ENCODE results near the gene CRIP2.
A peak's percentile ranks its signal among the peaks of the same experiment; 100 is the strongest.

Gene CRIP2

GRCh38 chr14:105474483-105475268, at the start of gene CRIP2:
CRIP2 (plus strand) TSS chr14:105474821; CDS start chr14:105474863, 42 bp downstream.
- peak; percentile 76 for DNase-seq

GRCh38 chr14:105424861-105425260, 49.8 kb upstream of the CRIP2 start:
- no peak for DNase-seq

- DNase-seq: no peak
These were observed 48.8 kb upstream of the CRIP2 start for GRCh38 chr14:105425823-105426247.

GRCh38 chr14:105426416-105427130, 48.0 kb upstream of the CRIP2 start:
- DNase-seq: no peak

- no peak for DNase-seq
These were observed 47.2 kb upstream of the CRIP2 start for GRCh38 chr14:105427412-105427811.

GRCh38 chr14:105427936-105428485, 46.6 kb upstream of the CRIP2 start:
- DNase-seq: no peak

- DNase-seq: no peak
These were observed 44.6 kb upstream of the CRIP2 start for GRCh38 chr14:105430042-105430441.

GRCh38 chr14:105430565-105430964, 44.1 kb upstream of the CRIP2 start:
- no peak for DNase-seq

- no peak for DNase-seq
These were observed 43.4 kb upstream of the CRIP2 start for GRCh38 chr14:105431256-105431655.

GRCh38 chr14:105432657-105433056, 42.0 kb upstream of the CRIP2 start:
- no peak for DNase-seq

- DNase-seq: no peak
These were observed 41.4 kb upstream of the CRIP2 start for GRCh38 chr14:105433161-105433605.

- DNase-seq: no peak
These were observed 38.2 kb upstream of the CRIP2 start for GRCh38 chr14:105436402-105436801.

GRCh38 chr14:105436891-105437722, 37.5 kb upstream of the CRIP2 start:
- peak; percentile 79 for DNase-seq

- no peak for DNase-seq
These were observed 36.7 kb upstream of the CRIP2 start for GRCh38 chr14:105437723-105438500.

GRCh38 chr14:105439179-105439578, 35.4 kb upstream of the CRIP2 start:
- no peak for DNase-seq

- DNase-seq: no peak
These were observed 34.7 kb upstream of the CRIP2 start for GRCh38 chr14:105439710-105440553.

GRCh38 chr14:105440554-105440900, 34.1 kb upstream of the CRIP2 start:
- DNase-seq: no peak

GRCh38 chr14:105440992-105441391, 33.6 kb upstream of the CRIP2 start:
- no peak for DNase-seq

GRCh38 chr14:105442125-105442524, 32.5 kb upstream of the CRIP2 start:
- no peak for DNase-seq

- DNase-seq: no peak
These were observed 31.8 kb upstream of the CRIP2 start for GRCh38 chr14:105442834-105443233.

GRCh38 chr14:105444859-105445258, 29.8 kb upstream of the CRIP2 start:
- no peak for DNase-seq
